ENCODE results near the gene TFAM.

Gene TFAM

GRCh38 chr10:58384999-58385783 lies at the start of gene TFAM:
Gene TFAM (plus strand): TSS chr10:58385410. CDS start chr10:58385548, 138 bp downstream.
- Histone ChIP-seq H3K9me3 (ENCODE audit: control insufficient read depth in 1 of 2, low read length in 2 of 2) (no peaks in the 10 kb centered on the region), H3K27ac (ENCODE audit: low read depth, low read length) (peak within 1 kb of the TSS; percentile 83), H3K27me3 (ENCODE audit: control insufficient read depth in 1 of 2, insufficient read depth in 2 of 2, low read length in 2 of 2) (no peaks in the 10 kb centered on the region), H3K4me3 (ENCODE audit: low read depth in 1 of 2, low read length in 2 of 2) (peak within 1 kb of the TSS; percentile 94 to 99), H3K4me1 (ENCODE audit: control insufficient read depth in 1 of 2, insufficient read depth in 2 of 2, low read length in 2 of 2) (peaks cover 10 to 11% of the 10 kb centered on the region in 2 donors), H3K36me3 (ENCODE audit: control insufficient read depth in 1 of 2, insufficient read depth in 2 of 2, low read length in 2 of 2) (peaks cover 7 to 25% of the 10 kb centered on the region in 2 donors), H3K9ac (ENCODE audit: low read depth in 1 of 2, low read length in 2 of 2) (peak within 1 kb of the TSS; percentile 84 to 91)

- peak overlapping the region in 1 of 2 donors; percentile 64 for H3K9ac ChIP-seq (ENCODE audit: low read depth in 1 of 2, low read length in 2 of 2)
- H3K36me3 ChIP-seq (ENCODE audit: control insufficient read depth in 1 of 2, insufficient read depth in 2 of 2, low read length in 2 of 2), result no peaks in the 10 kb centered on the region
- H3K4me3 ChIP-seq (ENCODE audit: low read depth in 1 of 2, low read length in 2 of 2), result peak overlapping the region; percentile 85
- no peaks in the 10 kb centered on the region for H3K27me3 ChIP-seq (ENCODE audit: control insufficient read depth in 1 of 2, insufficient read depth in 2 of 2, low read length in 2 of 2)
- H3K9me3 ChIP-seq (ENCODE audit: control insufficient read depth in 1 of 2, low read length in 2 of 2), result no peaks in the 10 kb centered on the region
- H3K4me1 ChIP-seq (ENCODE audit: control insufficient read depth in 1 of 2, insufficient read depth in 2 of 2, low read length in 2 of 2), result peaks cover 9 to 17% of the 10 kb centered on the region in 2 donors
- H3K27ac ChIP-seq (ENCODE audit: low read depth, low read length), result no peak overlapping the region
Measured at GRCh38 chr10:58336242-58336641, 49.0 kb upstream of the TFAM start.

GRCh38 chr10:58341422-58341821 lies 43.8 kb upstream of the TFAM start:
- Histone ChIP-seq H3K9ac (ENCODE audit: low read depth in 1 of 2, low read length in 2 of 2) (no peak overlapping the region), H3K9me3 (ENCODE audit: control insufficient read depth in 1 of 2, low read length in 2 of 2) (no peaks in the 10 kb centered on the region), H3K27ac (ENCODE audit: low read depth, low read length) (no peak overlapping the region), H3K4me1 (ENCODE audit: control insufficient read depth in 1 of 2, insufficient read depth in 2 of 2, low read length in 2 of 2) (peaks cover 0 to 9% of the 10 kb centered on the region in 2 donors), H3K36me3 (ENCODE audit: control insufficient read depth in 1 of 2, insufficient read depth in 2 of 2, low read length in 2 of 2) (no peaks in the 10 kb centered on the region), H3K27me3 (ENCODE audit: control insufficient read depth in 1 of 2, insufficient read depth in 2 of 2, low read length in 2 of 2) (no peaks in the 10 kb centered on the region), H3K4me3 (ENCODE audit: low read depth in 1 of 2, low read length in 2 of 2) (no peak overlapping the region)

GRCh38 chr10:58341947-58342346 lies 43.3 kb upstream of the TFAM start:
- Histone ChIP-seq H3K4me3 (ENCODE audit: low read depth in 1 of 2, low read length in 2 of 2) (no peak overlapping the region), H3K27me3 (ENCODE audit: control insufficient read depth in 1 of 2, insufficient read depth in 2 of 2, low read length in 2 of 2) (no peaks in the 10 kb centered on the region), H3K36me3 (ENCODE audit: control insufficient read depth in 1 of 2, insufficient read depth in 2 of 2, low read length in 2 of 2) (no peaks in the 10 kb centered on the region), H3K9me3 (ENCODE audit: control insufficient read depth in 1 of 2, low read length in 2 of 2) (no peaks in the 10 kb centered on the region), H3K4me1 (ENCODE audit: control insufficient read depth in 1 of 2, insufficient read depth in 2 of 2, low read length in 2 of 2) (peaks cover 0 to 6% of the 10 kb centered on the region in 2 donors), H3K9ac (ENCODE audit: low read depth in 1 of 2, low read length in 2 of 2) (no peak overlapping the region), H3K27ac (ENCODE audit: low read depth, low read length) (no peak overlapping the region)

GRCh38 chr10:58347967-58348366 lies 37.2 kb upstream of the TFAM start:
- Histone ChIP-seq H3K27ac (ENCODE audit: low read depth, low read length) (no peak overlapping the region), H3K27me3 (ENCODE audit: control insufficient read depth in 1 of 2, insufficient read depth in 2 of 2, low read length in 2 of 2) (no peaks in the 10 kb centered on the region), H3K4me1 (ENCODE audit: control insufficient read depth in 1 of 2, insufficient read depth in 2 of 2, low read length in 2 of 2) (peaks cover 2 to 6% of the 10 kb centered on the region in 2 donors), H3K9ac (ENCODE audit: low read depth in 1 of 2, low read length in 2 of 2) (no peak overlapping the region), H3K4me3 (ENCODE audit: low read depth in 1 of 2, low read length in 2 of 2) (no peak overlapping the region), H3K36me3 (ENCODE audit: control insufficient read depth in 1 of 2, insufficient read depth in 2 of 2, low read length in 2 of 2) (no peaks in the 10 kb centered on the region), H3K9me3 (ENCODE audit: control insufficient read depth in 1 of 2, low read length in 2 of 2) (no peaks in the 10 kb centered on the region)

- Histone ChIP-seq H3K9ac (ENCODE audit: low read depth in 1 of 2, low read length in 2 of 2) (no peak overlapping the region), H3K4me3 (ENCODE audit: low read depth in 1 of 2, low read length in 2 of 2) (no peak overlapping the region), H3K4me1 (ENCODE audit: control insufficient read depth in 1 of 2, insufficient read depth in 2 of 2, low read length in 2 of 2) (peaks cover 6 to 10% of the 10 kb centered on the region in 2 donors), H3K9me3 (ENCODE audit: control insufficient read depth in 1 of 2, low read length in 2 of 2) (no peaks in the 10 kb centered on the region), H3K36me3 (ENCODE audit: control insufficient read depth in 1 of 2, insufficient read depth in 2 of 2, low read length in 2 of 2) (no peaks in the 10 kb centered on the region), H3K27ac (ENCODE audit: low read depth, low read length) (no peak overlapping the region), H3K27me3 (ENCODE audit: control insufficient read depth in 1 of 2, insufficient read depth in 2 of 2, low read length in 2 of 2) (no peaks in the 10 kb centered on the region)
Measured at GRCh38 chr10:58348571-58349033, 36.6 kb upstream of the TFAM start.

GRCh38 chr10:58350023-58350422 lies 35.2 kb upstream of the TFAM start:
- Histone ChIP-seq H3K4me3 (ENCODE audit: low read depth in 1 of 2, low read length in 2 of 2) (no peak overlapping the region), H3K27ac (ENCODE audit: low read depth, low read length) (no peak overlapping the region), H3K27me3 (ENCODE audit: control insufficient read depth in 1 of 2, insufficient read depth in 2 of 2, low read length in 2 of 2) (no peaks in the 10 kb centered on the region), H3K9me3 (ENCODE audit: control insufficient read depth in 1 of 2, low read length in 2 of 2) (no peaks in the 10 kb centered on the region), H3K9ac (ENCODE audit: low read depth in 1 of 2, low read length in 2 of 2) (no peak overlapping the region), H3K36me3 (ENCODE audit: control insufficient read depth in 1 of 2, insufficient read depth in 2 of 2, low read length in 2 of 2) (no peaks in the 10 kb centered on the region), H3K4me1 (ENCODE audit: control insufficient read depth in 1 of 2, insufficient read depth in 2 of 2, low read length in 2 of 2) (peaks cover 6 to 10% of the 10 kb centered on the region in 2 donors)

GRCh38 chr10:58350619-58351323 lies 34.4 kb upstream of the TFAM start:
- Histone ChIP-seq H3K4me3 (ENCODE audit: low read depth in 1 of 2, low read length in 2 of 2) (no peak overlapping the region), H3K36me3 (ENCODE audit: control insufficient read depth in 1 of 2, insufficient read depth in 2 of 2, low read length in 2 of 2) (no peaks in the 10 kb centered on the region), H3K9ac (ENCODE audit: low read depth in 1 of 2, low read length in 2 of 2) (no peak overlapping the region), H3K27ac (ENCODE audit: low read depth, low read length) (no peak overlapping the region), H3K9me3 (ENCODE audit: control insufficient read depth in 1 of 2, low read length in 2 of 2) (no peaks in the 10 kb centered on the region), H3K27me3 (ENCODE audit: control insufficient read depth in 1 of 2, insufficient read depth in 2 of 2, low read length in 2 of 2) (no peaks in the 10 kb centered on the region), H3K4me1 (ENCODE audit: control insufficient read depth in 1 of 2, insufficient read depth in 2 of 2, low read length in 2 of 2) (peaks cover 6 to 10% of the 10 kb centered on the region in 2 donors)

GRCh38 chr10:58351616-58352578 lies 33.3 kb upstream of the TFAM start:
- peaks cover 6 to 10% of the 10 kb centered on the region in 2 donors for H3K4me1 ChIP-seq (ENCODE audit: control insufficient read depth in 1 of 2, insufficient read depth in 2 of 2, low read length in 2 of 2)
- H3K27ac ChIP-seq (ENCODE audit: low read depth, low read length), result no peak overlapping the region
- H3K36me3 ChIP-seq (ENCODE audit: control insufficient read depth in 1 of 2, insufficient read depth in 2 of 2, low read length in 2 of 2), result no peaks in the 10 kb centered on the region
- no peak overlapping the region for H3K9ac ChIP-seq (ENCODE audit: low read depth in 1 of 2, low read length in 2 of 2)
- no peak overlapping the region for H3K4me3 ChIP-seq (ENCODE audit: low read depth in 1 of 2, low read length in 2 of 2)
- H3K9me3 ChIP-seq (ENCODE audit: control insufficient read depth in 1 of 2, low read length in 2 of 2), result no peaks in the 10 kb centered on the region
- no peaks in the 10 kb centered on the region for H3K27me3 ChIP-seq (ENCODE audit: control insufficient read depth in 1 of 2, insufficient read depth in 2 of 2, low read length in 2 of 2)

Measured in duodenal mucosa (tissue), 2 donors.